ENCODE measurements around the gene AUP1. TPM values are rescaled to one million over a fixed set of nuclear protein-coding genes. Genes with fewer than 3 reads are reported as not detected.

AUP1 gene
- total and polyA plus RNA-seq, 2 of the 8 experiments (the other 6 are each of a cell fraction or from before 2014, with no cell fraction given), result 83.4 to 121 TPM

DNA sequence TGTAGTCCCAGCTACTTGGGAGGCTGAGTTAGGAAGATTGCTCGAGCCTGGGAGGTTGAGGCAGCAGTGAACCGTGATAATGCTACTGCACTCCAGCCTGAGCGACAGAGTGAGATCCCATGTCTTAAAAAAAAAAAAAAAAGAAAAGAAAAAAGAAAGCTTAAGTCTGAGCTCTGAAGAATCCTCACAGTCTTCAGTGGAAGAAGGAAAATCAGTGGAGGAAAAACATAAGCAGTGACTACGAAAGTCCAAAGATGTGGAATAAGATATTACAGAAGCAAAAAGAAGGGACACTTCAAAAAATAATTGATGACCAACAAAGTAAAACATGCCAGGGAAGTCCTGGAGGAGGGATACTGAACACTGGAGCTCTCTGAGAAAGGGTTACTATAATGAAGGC lies 19.2 kb downstream of the AUP1 start:
- no peak overlapping the region for H2BK20ac ChIP-seq (ENCODE audit: low read length)
- peaks cover 2 to 6% of the 10 kb centered on the region in 2 experiments for H4K20me1 ChIP-seq (replicated peaks in 1 of 2; ENCODE audit: control insufficient read depth in 1 of 2, insufficient read depth in 2 of 2, low read length in 2 of 2)
- H3K14ac ChIP-seq (ENCODE audit: insufficient read length), result no peak overlapping the region
- no peak overlapping the region for H2AFZ ChIP-seq (ENCODE audit: low read length)
- H2BK5ac ChIP-seq (ENCODE audit: low read depth, low read length), result no peak overlapping the region
- peaks cover 54 to 80% (median 75%) of the 10 kb centered on the region in 4 experiments for H3K27me3 ChIP-seq (replicated peaks in 1 of 4; ENCODE audit: control insufficient read depth in 3 of 4, extremely low read depth in 1 of 4, insufficient read depth in 3 of 4, low read length in 3 of 4)
- DNase-seq (ENCODE audit: low read depth in 1 of 2, low spot score in 2 of 2), result no peak
- H3K23me2 ChIP-seq (ENCODE audit: low read depth, low read length), result peaks cover 14% of the 10 kb centered on the region
- 80% methylated on average over 4 of the region's 4 CpGs; no CpG with 5 or more reads in 1 of the 2 experiments for WGBS, 2 experiments (ENCODE audit: extremely low coverage in 1 of 2, insufficient coverage in 1 of 2, insufficient read length in 1 of 2, insufficient replicate concordance in 2 of 2, low coverage in 1 of 2, low lambda C conversion rate in 2 of 2, missing lambda C conversion rate in 1 of 2)
- no peak overlapping the region for H3K4me3 ChIP-seq (ENCODE audit: extremely low read depth in 1 of 4, insufficient read depth in 2 of 4, low read depth in 3 of 4, low read length in 4 of 4)
- no peak overlapping the region for H4K5ac ChIP-seq (ENCODE audit: insufficient read length, low read depth, low read length)
- ChIA-PET POLR2A (ENCODE audit: partially characterized antibody) (interaction anchor here (0.8 to 3.5 kb wide), 5 partner anchors 10 to 69 kb away, joined by 3 to 26 read pairs (median 9); partner anchors contain the start of gene LBX2), CTCF (ENCODE audit: partially characterized antibody) (interaction anchor here (0.7 to 2.6 kb wide), 8 partner anchors 8 to 582 kb away, joined by 3 to 16 read pairs (median 6); partner anchors contain the start of genes CCDC142, LBX2 and TTC31)
- H3K4me2 ChIP-seq (ENCODE audit: insufficient read depth in 1 of 2, low read depth in 2 of 2, low read length in 2 of 2), result no peak overlapping the region
- no peak overlapping the region for H3K4ac ChIP-seq (replicated peaks; ENCODE audit: insufficient read length, low read depth, low read length)
- no peak overlapping the region for H2AK5ac ChIP-seq (ENCODE audit: low read depth, low read length)
- no peak overlapping the region for H3K56ac ChIP-seq (replicated peaks; ENCODE audit: insufficient read length, low read depth, low read length)
- H3K79me1 ChIP-seq (ENCODE audit: low read depth, low read length), result no peaks in the 10 kb centered on the region
- no peak overlapping the region for H2BK15ac ChIP-seq (ENCODE audit: low read length)
- peaks cover 0 to 15% (median 3%) of the 10 kb centered on the region in 4 experiments; a peak in 6 of 8 replicates for H3K36me3 ChIP-seq (ENCODE audit: control insufficient read depth in 2 of 4, insufficient read depth in 4 of 4, low read length in 3 of 4)
- H4K8ac ChIP-seq (ENCODE audit: extremely low read depth, insufficient read depth, low read length), result no peak overlapping the region
- FAIRE-seq, result no peak
- no peak overlapping the region for H3K9ac ChIP-seq (replicated peaks in 1 of 4; ENCODE audit: extremely low read depth in 1 of 4, low read depth in 3 of 4, low read length in 3 of 4)
- H3K23ac ChIP-seq (ENCODE audit: insufficient read length), result no peak overlapping the region
- peaks cover 0 to 3% of the 10 kb centered on the region in 2 experiments; a peak in 1 of 4 replicates for H3K79me2 ChIP-seq (ENCODE audit: control insufficient read depth in 1 of 2, insufficient read depth in 2 of 2, low read length in 2 of 2)
- no peaks in the 10 kb centered on the region; a peak in 1 of 4 replicates for H3K9me3 ChIP-seq (ENCODE audit: insufficient read depth in 2 of 2, low read depth in 1 of 2, low read length in 1 of 2)
- H3K27ac ChIP-seq (ENCODE audit: low read depth, low read length), result no peak overlapping the region
- no peak overlapping the region for H3K18ac ChIP-seq (ENCODE audit: extremely low read depth, low read length)
- no peak overlapping the region for H2BK120ac ChIP-seq (replicated peaks; ENCODE audit: low read depth, low read length)
- H2BK12ac ChIP-seq (ENCODE audit: low read depth, low read length), result no peak overlapping the region
- H4K91ac ChIP-seq (replicated peaks; ENCODE audit: insufficient read length, low read length), result no peak overlapping the region
- peaks cover 2 to 24% (median 14%) of the 10 kb centered on the region in 4 experiments for H3K4me1 ChIP-seq (replicated peaks in 1 of 4; ENCODE audit: control insufficient read depth in 3 of 4, insufficient read depth in 4 of 4, low read length in 3 of 4)
- no peak for TF ChIP-seq FOSL1 (IDR thresholded peaks at IDR 0.05; ENCODE audit: insufficient read depth, low read depth, low read length)
